NT2/D1 (cell line): ENCODE measurements around the gene ABCD3.

Source experiments
- SUZ12 ChIP-seq: IDR thresholded peaks from 2 replicates; pipeline ENCODE4 v1.6.1; 2011; ENCODE audit not compliant: insufficient read length, insufficient read depth; ENCODE audit errors: extremely low read depth
- YY1 ChIP-seq: IDR thresholded peaks from 2 replicates; pipeline ENCODE4 v1.6.1; 2011; ENCODE audit not compliant: insufficient read length, insufficient read depth
- ZNF274 ChIP-seq: IDR thresholded peaks from 2 replicates; pipeline ENCODE4 v1.6.1; 2011; ENCODE audit warnings: mild to moderate bottlenecking, low read depth, low read length

GRCh38 chr1:94481473-94481933 is 63.3 kb downstream of the ABCD3 start:
- no peak for TF ChIP-seq YY1
- no peak for TF ChIP-seq SUZ12
- TF ChIP-seq ZNF274, result no peak
